Mesenteric fat pad (tissue), 1 donor: ENCODE data around the gene USH2A. TPM values are rescaled to one million over a fixed set of nuclear protein-coding genes. Genes with fewer than 3 reads are reported as not detected.

ENCODE experiments used
- DNase-seq: peaks from one replicate; pipeline ENCODE4 v3.0.0-alpha.2; 2020; ENCODE audit warnings: low spot score
- total RNA-seq: library from RNA; stranded (reverse); fragmentation: NEBNext Ultra II Directional; extraction: Animal tissue kit (Norgen Biotek cat#: 25700); gene quantifications from one replicate; pipeline ENCODE4 v1.2.1, GENCODE V29; 2021
- donor health status: DM: yes; HTN: yes; CAD: no.

Gene USH2A
- total RNA-seq, 1 donor from 2014 or later, result not detected

- no peak for DNase-seq
Measured at GRCh38 chr1:216140730-216141524, 282.3 kb downstream of the USH2A start.

- no peak for DNase-seq
Measured at GRCh38 chr1:216124192-216124781, 299.0 kb downstream of the USH2A start.

DNA sequence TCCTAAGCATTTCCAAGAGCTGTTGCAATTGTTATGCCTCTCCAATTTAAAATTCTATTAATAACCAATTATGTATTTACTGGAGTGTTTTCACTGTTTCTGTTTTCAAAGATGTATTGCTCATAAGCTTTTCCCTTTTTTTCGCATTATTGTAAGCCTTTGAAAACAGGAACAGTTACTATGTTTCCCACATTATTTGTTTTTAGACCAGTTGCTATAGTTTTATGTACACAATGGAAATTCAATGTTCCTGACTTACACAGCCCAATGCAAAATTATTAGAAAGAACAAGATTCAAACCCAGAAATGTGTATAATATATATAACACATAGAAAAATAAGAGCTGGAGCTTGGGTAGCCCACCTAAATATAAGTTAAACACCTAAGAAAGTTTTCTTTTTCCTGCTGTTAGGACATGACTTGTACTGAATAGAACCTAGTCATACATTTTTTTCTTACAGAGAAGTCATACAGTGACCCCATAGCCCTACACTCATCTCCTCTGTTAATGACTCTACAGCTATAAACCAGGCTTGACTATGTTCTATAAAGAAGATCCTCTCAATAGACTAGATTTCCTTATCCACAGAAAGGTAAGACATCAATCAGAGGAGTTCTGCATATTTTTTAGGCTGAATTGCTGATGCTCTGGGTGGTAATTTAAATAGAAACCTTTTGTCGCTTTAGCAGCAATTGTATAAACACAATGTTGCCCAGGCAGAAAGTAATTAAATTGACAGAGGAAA, 299.6 kb downstream of the USH2A start:
- no peak for DNase-seq

DNA sequence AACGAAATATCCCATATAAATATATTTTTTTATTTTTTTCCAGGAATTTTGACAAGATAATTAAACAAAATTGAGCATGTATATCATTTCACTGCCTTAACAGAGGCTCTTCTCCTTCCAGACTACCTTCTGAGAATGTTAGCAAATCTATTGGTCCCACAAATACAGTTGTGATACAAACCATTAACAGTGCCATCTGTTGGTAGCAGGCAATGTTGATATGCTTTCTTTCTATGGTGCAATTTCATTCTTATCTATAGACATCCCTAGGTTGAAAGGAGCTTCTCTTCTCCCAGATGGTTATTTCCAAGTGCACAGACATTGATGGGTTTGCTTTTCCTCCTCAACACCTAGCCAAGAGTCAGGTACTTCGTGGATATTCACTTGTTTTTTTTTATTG, 303.6 kb downstream of the USH2A start:
- DNase-seq, result no peak

GRCh38 chr1:216114180-216114579, 309.1 kb downstream of the USH2A start:
- no peak for DNase-seq

DNA sequence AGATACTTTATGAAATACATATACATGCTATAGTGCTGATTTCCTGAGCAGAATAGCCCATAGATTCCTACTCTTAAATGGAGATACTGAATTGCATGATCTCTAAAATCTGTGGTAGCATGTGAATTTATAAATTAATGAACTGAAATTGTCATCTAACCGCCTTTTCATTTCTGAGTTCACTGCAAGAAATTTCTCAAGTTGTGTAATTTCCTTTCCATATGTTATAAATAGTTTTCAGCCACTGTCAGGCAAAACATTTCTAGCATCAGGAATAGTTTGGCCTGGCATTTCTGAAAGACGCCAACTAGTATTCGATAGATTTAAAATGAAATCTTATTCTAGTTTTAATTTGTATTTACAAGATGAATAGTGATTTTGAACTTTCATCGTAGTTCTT, 310.1 kb downstream of the USH2A start:
- DNase-seq, result no peak

DNA sequence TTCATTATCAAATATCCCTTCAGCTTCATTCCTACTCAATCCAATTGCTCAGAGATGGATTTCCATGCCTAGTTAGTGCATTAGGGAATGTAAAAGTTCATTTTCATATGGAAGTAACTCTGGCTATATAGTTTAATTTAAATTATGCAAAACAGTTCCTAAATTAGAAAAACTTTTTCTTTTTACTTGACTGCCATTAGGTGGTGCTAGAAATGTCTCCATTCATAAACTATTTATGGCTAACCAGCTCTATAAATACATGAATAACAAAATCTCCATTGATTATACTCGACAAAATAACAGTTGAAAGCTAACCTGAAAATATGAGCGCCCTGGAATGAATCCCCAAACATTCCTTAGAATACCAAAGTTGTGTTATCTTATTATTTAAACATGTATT, 311.4 kb downstream of the USH2A start:
- no peak for DNase-seq

DNA sequence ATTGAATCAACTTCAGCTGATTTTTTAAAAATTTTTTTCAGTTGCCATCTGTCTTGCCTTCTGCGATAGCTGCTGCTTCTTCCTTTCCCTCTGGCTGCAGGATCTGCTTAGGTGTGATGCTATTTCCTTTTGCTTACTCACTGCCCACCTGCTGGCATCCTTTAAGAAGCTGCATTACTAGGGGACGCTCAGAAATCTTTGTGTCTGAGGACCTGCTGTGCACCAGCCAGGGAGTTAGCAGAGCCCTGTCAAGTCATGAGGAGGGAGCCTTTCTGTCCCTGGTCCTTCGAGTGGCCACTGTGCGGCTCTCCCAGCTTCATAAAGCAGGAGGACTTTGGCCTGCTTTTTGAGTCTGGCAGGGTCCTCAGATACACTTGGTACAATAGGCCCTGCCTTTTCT, 327.8 kb downstream of the USH2A start:
- no peak for DNase-seq

GRCh38 chr1:216090556-216090955, 332.7 kb downstream of the USH2A start:
- DNase-seq, result no peak

GRCh38 chr1:216086678-216087077, 336.6 kb downstream of the USH2A start:
- DNase-seq, result no peak

DNA sequence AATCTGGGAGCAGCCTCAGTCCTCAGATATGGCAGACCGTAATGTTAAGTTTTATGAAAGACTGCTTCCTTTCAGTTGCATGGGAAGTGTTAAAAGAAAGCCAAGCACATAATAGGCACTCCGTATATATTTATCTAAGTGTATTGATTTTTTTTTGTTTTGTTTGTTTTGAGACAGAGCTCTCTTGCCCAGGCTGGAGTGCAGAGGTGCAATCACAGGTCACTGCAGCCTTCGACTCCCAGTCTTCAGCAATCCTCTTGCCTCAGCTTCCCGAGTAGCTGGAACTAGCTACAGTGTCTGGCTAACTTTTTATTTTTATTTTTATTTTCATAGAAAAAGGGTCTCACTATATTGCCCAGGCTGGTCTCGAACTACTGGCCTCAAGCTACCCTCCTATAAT, 341.8 kb downstream of the USH2A start:
- no peak for DNase-seq

DNA sequence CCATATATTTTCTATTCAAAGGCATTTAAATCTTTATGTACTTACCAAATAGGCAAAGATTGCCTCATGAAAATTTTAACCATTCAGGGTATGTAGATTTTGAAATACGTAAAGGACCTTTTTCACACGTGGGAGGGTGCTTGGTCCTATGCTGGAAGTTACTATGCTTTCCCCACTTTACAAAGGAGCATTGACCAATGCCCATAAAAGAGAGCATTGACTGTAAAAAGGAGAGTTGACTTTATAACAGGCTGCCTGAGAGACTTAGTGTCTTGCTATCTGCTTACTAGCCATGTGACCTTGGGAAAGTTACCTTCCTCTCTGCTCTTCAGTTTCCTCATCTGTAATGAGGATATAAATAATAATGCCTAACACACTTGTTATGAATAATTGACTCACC, 346.5 kb downstream of the USH2A start:
- DNase-seq, result no peak

GRCh38 chr1:216075339-216075738, 347.9 kb downstream of the USH2A start:
- DNase-seq, result no peak

DNA sequence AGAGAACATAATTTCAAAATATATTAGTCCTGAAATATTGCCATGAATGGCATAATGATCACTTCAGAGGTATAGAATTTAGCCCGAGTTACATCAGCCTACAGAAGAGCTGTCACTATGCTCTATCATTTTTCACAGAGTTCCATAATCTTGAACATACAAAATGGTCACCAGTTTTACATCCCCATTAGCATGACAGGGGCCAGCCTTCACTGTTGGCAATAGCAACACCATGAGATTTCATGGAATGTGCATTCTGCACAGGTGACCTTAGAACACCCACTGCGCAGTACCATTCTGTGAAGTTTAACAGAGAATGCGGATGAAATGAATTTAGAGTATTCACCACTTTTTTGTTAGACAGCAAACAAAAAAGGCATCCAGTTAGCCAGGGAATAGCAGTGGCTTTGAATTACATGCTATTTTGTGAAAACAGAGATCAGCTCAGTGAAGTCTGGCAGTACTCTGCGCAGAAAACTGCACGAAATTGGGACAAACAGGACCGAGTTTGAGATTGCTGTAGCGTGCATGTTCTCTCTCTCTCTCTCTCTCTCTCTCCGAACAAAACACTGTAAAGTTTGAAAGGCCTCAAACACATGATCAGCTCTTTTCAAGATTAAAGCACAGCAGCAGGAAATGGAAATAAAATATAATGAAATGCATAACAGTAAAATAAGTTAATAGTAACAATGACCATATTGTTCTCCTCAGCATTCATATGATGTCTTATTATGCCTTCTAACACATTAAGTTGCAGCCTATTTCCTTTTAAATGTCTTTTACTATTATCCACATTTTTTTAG, 349.3 kb downstream of the USH2A start:
- no peak for DNase-seq

- no peak for DNase-seq
Measured at GRCh38 chr1:216071262-216071661, 352.0 kb downstream of the USH2A start.

DNA sequence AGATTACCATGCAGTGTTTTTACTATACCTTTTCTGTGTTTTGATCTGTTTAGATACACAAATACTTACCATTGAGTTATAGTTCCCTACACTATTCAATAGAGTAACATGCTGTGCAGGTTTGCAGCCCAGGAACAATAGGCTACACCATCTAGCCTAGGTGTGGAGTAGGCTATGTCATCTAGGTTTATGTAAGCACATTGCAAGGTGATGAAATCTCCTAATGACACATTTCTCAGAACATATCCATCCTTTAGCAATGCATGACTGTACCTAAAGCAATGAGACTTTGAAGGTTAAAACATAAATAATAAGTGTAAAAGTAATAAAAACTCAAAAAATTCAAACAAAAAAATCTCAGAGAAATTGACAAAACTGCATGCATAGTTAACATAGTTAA, 358.6 kb downstream of the USH2A start:
- DNase-seq, result no peak

- DNase-seq, result no peak
Measured at GRCh38 chr1:216057947-216058346, 365.3 kb downstream of the USH2A start.

DNA sequence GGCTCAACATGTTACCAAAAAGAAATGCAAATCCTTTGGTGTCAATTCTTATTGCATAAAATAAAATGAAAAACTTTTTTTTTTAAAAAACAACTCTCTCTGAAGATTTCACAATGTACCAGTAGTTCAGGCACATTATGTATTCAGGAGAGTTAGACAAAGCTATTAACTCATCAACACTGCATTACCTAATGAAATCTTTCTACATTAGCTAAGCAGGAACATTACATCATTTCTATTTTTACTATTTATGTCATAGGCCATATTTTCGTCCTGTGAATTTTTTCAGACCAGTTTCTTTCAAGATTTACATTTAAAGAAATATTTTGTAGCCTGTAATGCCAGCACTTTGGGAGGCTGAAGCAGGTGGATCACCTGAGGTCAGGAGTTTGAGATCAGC, 366.2 kb downstream of the USH2A start:
- no peak for DNase-seq

- DNase-seq, result no peak
Measured at GRCh38 chr1:216055004-216055403, 368.2 kb downstream of the USH2A start.

DNA sequence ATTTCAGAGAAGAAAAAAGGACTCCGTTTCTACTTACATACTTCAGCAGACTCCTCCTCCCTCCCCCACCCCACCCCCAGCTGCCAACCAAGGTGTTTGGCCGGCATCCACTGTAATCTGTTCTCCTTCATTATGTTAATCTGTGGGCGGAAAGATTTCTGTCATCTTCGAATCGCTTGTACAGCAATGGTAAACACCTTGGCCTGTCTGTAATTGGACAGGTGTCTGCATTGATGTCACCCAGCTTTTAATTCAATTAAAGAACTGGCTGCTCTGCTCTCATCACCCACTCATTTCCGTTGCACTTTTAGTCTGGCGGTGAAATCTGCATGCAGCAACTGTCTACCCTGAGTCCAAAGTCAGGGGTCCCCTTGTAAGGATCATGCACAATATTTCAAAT, 368.6 kb downstream of the USH2A start:
- no peak for DNase-seq

GRCh38 chr1:216051071-216051470, 372.2 kb downstream of the USH2A start:
- DNase-seq, result no peak
